Subcutaneous abdominal adipose tissue (tissue), 5 donors: ENCODE data around the gene RRN3.
A peak's percentile ranks its signal among the peaks of the same experiment; 100 is the strongest.
"Not testable (repeated sequence)": the region's sequence is repeated elsewhere in the genome, so short reads cannot be mapped to it uniquely, and the experiment has no call there.

ENCODE experiments used
- H3K27ac ChIP-seq: one replicate; pipeline ENCODE4 v1.7.0; 2013; ENCODE audit warnings: low read depth, mild to moderate bottlenecking, inconsistent platforms, low read length, moderate library complexity
- H3K27me3 ChIP-seq, 5 donors: one replicate each; pipeline ENCODE4 v1.7.0; 2013; ENCODE audit warnings: low read length in 5 of 5, inconsistent platforms in 1 of 5; ENCODE audit not compliant: control insufficient read depth in 5 of 5, insufficient read depth in 4 of 5
- H3K36me3 ChIP-seq, 5 donors: one replicate each; pipeline ENCODE4 v1.7.0; 2013; ENCODE audit warnings: low read length in 5 of 5; ENCODE audit not compliant: control insufficient read depth in 5 of 5, insufficient read depth in 5 of 5
- H3K4me1 ChIP-seq, 5 donors: one replicate each; pipeline ENCODE4 v1.7.0; 2013; ENCODE audit warnings: low read length in 5 of 5, mild to moderate bottlenecking in 3 of 5, moderate library complexity in 1 of 5; ENCODE audit not compliant: control insufficient read depth in 5 of 5, insufficient read depth in 5 of 5
- H3K4me3 ChIP-seq, 5 donors: one replicate each; pipeline ENCODE4 v1.7.0; 2013; ENCODE audit warnings: low read length in 5 of 5, low read depth in 1 of 5
- H3K9ac ChIP-seq, 5 donors: one replicate each; pipeline ENCODE4 v1.7.0; 2013; ENCODE audit warnings: low read length in 5 of 5, mild to moderate bottlenecking in 4 of 5, moderate library complexity in 3 of 5
- H3K9me3 ChIP-seq, 5 donors: one replicate each; pipeline ENCODE4 v1.7.0; 2013; ENCODE audit warnings: low read length in 5 of 5; ENCODE audit not compliant: control insufficient read depth in 5 of 5
- donor health status: healthy.
- donor health status: healthy.
- donor health status: healthy.
- donor health status: healthy.
- donor health status: healthy.

Gene RRN3

DNA sequence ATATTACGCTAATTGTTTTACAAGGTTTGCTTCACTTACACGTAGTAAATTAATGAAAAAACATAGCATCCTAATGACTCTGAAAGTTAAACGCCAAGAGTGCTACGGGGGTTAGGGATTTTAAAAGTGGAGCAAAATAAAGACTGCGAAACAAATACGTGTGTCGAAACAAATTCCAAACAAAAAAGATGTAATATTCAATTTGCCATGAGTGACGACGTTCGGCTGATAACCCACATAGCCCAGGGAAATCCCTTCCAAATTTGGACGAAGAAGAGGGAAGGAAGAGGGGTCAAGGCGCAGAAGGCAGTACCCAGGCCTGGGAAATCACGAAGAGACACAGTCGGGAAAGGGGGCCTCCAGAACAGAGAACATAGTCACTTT is 509 bp downstream of the RRN3 start:
- H3K9me3 ChIP-seq, H3K27me3 ChIP-seq: not testable (repeated sequence)
- Histone ChIP-seq H3K4me1 (peaks cover 0 to 14% (median 10%) of the 10 kb centered on the region in 5 donors), H3K36me3 (peaks cover 0 to 12% (median 5%) of the 10 kb centered on the region in 5 donors), H3K27ac (peak overlapping the region; percentile 90), H3K4me3 (peak overlapping the region; percentile 69 to 90 (median 80)), H3K9ac (peak overlapping the region in 4 of 5 donors; percentile 75 to 83 (median 80))

DNA sequence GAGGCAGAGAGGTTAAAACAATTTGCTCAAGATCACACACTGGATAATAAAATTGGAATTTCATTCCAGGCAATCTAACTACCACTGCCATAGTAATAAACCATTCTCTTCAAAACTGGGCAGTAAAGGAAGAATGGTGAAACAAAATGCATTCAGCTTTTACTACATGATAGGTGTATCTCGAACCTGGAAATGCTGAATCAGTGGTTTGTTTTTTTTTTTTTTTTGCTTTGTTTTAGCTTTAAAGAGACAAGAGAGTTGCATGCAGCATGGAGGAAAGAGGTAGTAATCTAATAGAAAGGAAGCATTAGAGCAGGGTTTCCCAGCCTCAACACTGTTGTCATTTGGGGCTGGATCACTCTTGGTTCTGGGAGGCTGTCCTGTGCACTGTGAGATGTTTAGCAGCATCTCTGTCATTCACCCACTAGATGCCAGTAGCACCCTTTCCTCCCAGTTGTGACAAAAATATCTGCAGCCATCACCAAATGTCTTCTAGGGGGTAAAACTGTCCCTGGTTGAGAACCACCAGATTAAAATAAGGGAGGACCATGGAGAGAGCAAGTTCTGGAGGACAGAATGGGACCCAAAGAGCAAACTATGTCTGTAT is 3.3 kb downstream of the RRN3 start:
- H3K27ac ChIP-seq, result not testable (repeated sequence)
- H3K36me3 ChIP-seq, result peaks cover 2 to 13% (median 8%) of the 10 kb centered on the region in 5 donors

GRCh38 chr16:15082788-15083187 is 11.3 kb downstream of the RRN3 start:
- H3K36me3 ChIP-seq, result peaks cover 9 to 33% (median 25%) of the 10 kb centered on the region in 5 donors
- not testable (repeated sequence) for H3K9ac ChIP-seq, H3K4me1 ChIP-seq, H3K4me3 ChIP-seq, H3K9me3 ChIP-seq, H3K27ac ChIP-seq, H3K27me3 ChIP-seq

More for the DNA sequence above, 3.3 kb downstream of the RRN3 start:
- not testable (repeated sequence) for H3K9ac ChIP-seq, H3K9me3 ChIP-seq, H3K4me3 ChIP-seq, H3K27me3 ChIP-seq
- peaks cover 0 to 14% (median 10%) of the 10 kb centered on the region in 5 donors for H3K4me1 ChIP-seq

DNA sequence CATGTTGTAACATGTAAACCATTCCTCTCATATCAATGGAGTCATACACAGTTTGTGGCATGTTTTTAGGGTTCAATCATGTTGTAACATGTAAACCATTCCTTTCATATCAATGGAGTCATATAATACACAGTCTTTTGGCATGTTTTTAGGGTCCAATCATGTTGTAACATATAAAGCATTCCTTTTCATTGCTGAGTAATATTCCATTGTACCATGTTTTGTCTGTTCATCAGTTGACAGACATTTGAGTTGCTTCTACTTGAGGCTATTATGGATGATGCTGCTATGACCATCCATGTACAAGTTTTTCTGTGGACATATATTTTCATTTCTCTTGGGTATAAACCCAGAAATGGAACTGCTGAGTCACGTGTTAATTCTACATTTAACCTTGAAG is 13.2 kb downstream of the RRN3 start:
- H3K4me1 ChIP-seq, H3K27ac ChIP-seq, H3K9ac ChIP-seq, H3K27me3 ChIP-seq, H3K9me3 ChIP-seq, H3K4me3 ChIP-seq: not testable (repeated sequence)
- peaks cover 9 to 38% (median 27%) of the 10 kb centered on the region in 5 donors for H3K36me3 ChIP-seq

DNA sequence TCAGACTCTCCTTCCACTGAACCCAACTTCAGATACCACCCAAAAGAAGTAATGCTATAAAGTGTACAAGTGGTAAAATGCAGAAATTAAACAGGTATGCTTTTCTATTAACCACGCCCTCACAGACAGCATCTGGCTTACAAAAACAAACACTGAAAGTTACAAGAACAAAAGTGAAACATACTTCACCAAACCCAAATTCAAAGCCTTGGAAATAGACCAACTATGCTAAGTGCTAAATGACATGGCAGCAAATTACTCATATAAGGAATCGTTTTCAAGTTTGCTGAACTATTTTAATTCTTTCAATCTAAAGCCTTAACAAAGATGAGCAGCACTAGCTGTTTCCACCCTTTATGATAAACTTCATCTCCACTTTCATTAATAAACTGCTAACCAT is 17.9 kb downstream of the RRN3 start:
- peaks cover 23 to 46% (median 39%) of the 10 kb centered on the region in 5 donors for H3K36me3 ChIP-seq
- not testable (repeated sequence) for H3K9me3 ChIP-seq, H3K4me3 ChIP-seq, H3K27me3 ChIP-seq, H3K4me1 ChIP-seq, H3K9ac ChIP-seq
- H3K27ac ChIP-seq, result peak overlapping the region; percentile 10

GRCh38 chr16:15073101-15073500 is 21.0 kb downstream of the RRN3 start:
- Histone ChIP-seq H3K9me3 (no peaks in the 10 kb centered on the region), H3K27ac (no peak overlapping the region), H3K36me3 (peaks cover 24 to 59% (median 47%) of the 10 kb centered on the region in 5 donors), H3K4me3 (no peak overlapping the region), H3K27me3 (no peaks in the 10 kb centered on the region), H3K9ac (no peak overlapping the region), H3K4me1 (peaks cover 0 to 6% (median 3%) of the 10 kb centered on the region in 5 donors)

GRCh38 chr16:15071916-15072769 is 21.9 kb downstream of the RRN3 start:
- not testable (repeated sequence) for H3K9ac ChIP-seq
- H3K36me3 ChIP-seq, result peaks cover 24 to 59% (median 47%) of the 10 kb centered on the region in 5 donors

GRCh38 chr16:15071013-15071412 is 23.1 kb downstream of the RRN3 start:
- not testable (repeated sequence) for H3K27me3 ChIP-seq, H3K9ac ChIP-seq, H3K9me3 ChIP-seq, H3K4me3 ChIP-seq, H3K27ac ChIP-seq, H3K4me1 ChIP-seq
- H3K36me3 ChIP-seq, result peaks cover 20 to 59% (median 47%) of the 10 kb centered on the region in 5 donors

More at GRCh38 chr16:15071916-15072769, 21.9 kb downstream of the RRN3 start:
- not testable (repeated sequence) for H3K9me3 ChIP-seq, H3K4me1 ChIP-seq, H3K27me3 ChIP-seq, H3K27ac ChIP-seq, H3K4me3 ChIP-seq

DNA sequence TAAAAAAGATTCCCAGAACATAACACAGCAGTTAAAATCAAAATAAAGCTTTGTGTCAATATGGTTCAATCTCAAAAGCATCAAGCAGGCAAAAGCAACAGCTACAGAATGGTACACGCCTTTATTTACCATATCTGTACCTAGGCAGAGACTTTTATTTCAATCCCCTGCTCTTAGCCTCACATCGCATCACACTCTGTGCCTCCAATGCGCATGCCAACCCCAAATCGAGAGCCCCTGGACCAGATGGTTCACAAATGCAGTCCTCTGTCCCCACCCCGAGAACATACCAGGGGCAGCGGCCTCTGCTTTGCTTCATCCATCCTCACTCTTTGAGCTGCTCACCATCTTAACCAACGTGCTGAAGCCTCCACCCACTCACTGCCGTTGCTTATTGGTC is 27.4 kb downstream of the RRN3 start:
- peaks cover 11 to 48% (median 33%) of the 10 kb centered on the region in 5 donors for H3K36me3 ChIP-seq
- H3K27ac ChIP-seq, H3K4me1 ChIP-seq, H3K4me3 ChIP-seq, H3K27me3 ChIP-seq, H3K9me3 ChIP-seq, H3K9ac ChIP-seq: not testable (repeated sequence)

- H3K9ac ChIP-seq, H3K4me3 ChIP-seq, H3K4me1 ChIP-seq, H3K27me3 ChIP-seq, H3K9me3 ChIP-seq, H3K27ac ChIP-seq: not testable (repeated sequence)
- H3K36me3 ChIP-seq, result peaks cover 15 to 55% (median 40%) of the 10 kb centered on the region in 5 donors
These were observed 28.1 kb downstream of the RRN3 start for GRCh38 chr16:15065961-15066360.
